Dermis microvascular lymphatic vessel endothelial cell (primary cell): ENCODE measurements around the gene CAMK1G. TPM values are rescaled to one million over a fixed set of nuclear protein-coding genes. Genes with fewer than 3 reads are reported as not detected.

Experiments
- DNase-seq, 2 donors: peaks; one replicate each; pipeline versions ENCODE4 v3.0.0 to v3.0.0-alpha.2; 2010; ENCODE audit warnings: low read depth in 2 of 2
- total RNA-seq: library from RNA; depleted of rRNA; stranded (reverse); fragments of >200 nt; gene quantifications from 2 replicates; pipeline ENCODE4 v1.2.1, GENCODE V29; 2014

The CAMK1G gene
- not detected in 2 replicates for total RNA-seq

DNA sequence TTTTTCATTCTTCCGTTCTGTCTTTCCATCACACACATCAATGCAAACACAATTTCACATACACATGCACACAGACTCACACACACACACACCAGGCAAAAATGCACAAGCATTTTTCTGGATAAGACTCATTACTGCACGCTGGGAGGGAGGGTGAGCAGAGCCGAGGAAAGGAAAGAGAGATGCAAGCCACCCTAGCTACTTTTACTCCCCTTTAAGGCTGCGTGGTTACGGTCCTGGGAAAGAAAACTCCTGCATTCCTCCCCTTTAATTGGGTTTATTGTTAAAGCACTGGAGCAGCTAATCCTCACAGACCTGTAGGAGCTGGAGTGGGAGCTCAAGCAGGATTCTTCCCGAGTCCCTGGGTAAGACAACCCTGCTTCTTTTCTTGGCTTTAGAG is at the start of gene CAMK1G:
Gene CAMK1G (plus strand): TSS at position 307 of the 400 bp plus-strand sequence. CDS start 11,270 bp downstream, outside the sequence.
- DNase-seq: no peak

- no peak for DNase-seq
These were observed 48.8 kb upstream of the CAMK1G start for GRCh38 chr1:209534496-209535250.

DNA sequence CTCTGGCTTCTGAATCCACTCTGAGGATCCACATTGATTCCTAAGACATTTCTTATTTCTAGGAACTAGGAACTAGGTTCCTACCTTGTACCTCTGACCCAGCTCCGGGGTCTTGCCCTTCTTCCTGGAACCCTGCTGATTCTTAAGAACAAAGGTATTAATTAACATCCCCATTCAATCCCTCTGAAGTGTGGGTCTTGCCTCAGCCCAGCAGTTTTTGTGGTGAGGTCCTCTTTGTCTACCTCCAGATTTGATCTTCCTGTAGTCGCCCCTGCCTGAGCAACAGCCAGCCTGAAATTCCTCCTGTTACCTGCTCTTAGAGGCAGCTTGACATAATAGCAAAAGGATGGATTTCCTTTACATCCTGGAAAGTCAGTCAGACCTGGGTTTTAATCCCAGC is 46.7 kb upstream of the CAMK1G start:
- DNase-seq: no peak

DNA sequence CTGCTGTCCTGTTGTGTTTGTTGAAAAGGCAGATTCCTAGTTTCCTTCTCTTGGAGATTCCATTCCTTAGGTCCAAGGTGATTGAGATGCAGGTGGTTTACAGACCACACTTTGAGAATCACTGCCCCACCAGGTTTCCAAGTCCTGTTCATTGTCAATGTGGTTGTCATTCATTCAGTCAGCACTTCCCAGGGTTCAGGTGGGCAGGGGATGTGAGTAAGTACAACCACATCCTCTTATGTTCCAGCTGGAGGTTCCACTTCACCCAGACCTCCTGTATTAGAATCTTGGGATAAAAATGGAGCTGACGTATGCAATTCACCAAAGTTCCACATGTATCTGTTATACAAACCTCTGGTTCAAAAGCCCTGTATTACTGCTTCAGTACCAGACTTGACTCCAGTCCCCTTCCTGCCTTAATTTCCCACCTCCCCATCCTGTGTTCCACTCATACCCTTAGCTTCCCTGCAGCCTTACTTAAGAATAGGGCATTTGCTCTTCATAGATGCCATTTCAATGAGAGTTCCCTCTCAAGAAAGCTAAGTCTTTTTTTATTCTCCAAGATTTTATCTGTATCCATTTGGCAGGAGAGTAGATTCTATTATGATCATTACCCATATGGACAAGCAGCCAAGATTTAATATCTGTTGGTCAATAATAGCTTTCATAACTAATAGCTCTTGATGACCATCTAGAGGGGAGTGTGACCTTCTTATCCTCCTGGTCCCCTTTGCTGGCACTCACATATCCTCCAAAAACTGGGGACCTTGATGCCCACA is 46.0 kb upstream of the CAMK1G start:
- no peak for DNase-seq

GRCh38 chr1:209539576-209539975 is 43.9 kb upstream of the CAMK1G start:
- no peak for DNase-seq

- DNase-seq: no peak
These were observed 40.9 kb upstream of the CAMK1G start for GRCh38 chr1:209542585-209542984.

- no peak for DNase-seq
These were observed 39.4 kb upstream of the CAMK1G start for GRCh38 chr1:209544098-209544497.

- no peak for DNase-seq
These were observed 38.1 kb upstream of the CAMK1G start for GRCh38 chr1:209545423-209545822.

DNA sequence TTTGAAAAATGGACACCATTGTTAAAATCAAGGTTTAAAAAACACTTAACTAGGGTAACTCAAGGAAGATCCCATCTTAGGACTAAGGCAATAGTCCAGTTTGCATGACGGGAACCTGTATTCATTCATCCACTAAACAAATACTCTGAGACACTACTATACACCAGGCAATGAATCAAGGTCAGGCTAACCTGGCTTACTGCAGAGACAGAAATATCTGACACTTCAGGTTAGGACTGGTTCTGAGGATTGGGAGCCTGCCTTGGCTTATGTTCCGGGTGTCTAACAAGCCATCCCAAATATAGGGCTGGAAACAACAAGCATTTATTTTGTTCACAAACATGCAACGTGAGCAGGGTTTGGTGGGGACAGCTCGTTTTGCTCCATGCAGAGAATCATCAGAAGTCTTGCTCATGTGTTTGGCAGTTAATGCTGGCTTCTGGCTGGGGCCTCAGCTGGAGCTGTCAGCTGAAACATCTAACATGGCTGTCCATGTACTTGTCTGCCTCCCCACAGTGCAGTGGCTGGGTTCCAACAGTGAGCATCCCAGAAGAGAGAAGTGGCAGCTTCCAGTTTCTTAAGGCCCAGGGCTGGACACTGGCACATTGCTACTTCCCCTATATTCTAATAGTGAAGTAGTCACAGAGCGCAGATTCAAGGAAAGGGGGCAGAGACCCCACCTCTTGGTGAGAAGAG is 37.0 kb upstream of the CAMK1G start:
- DNase-seq: no peak

DNA sequence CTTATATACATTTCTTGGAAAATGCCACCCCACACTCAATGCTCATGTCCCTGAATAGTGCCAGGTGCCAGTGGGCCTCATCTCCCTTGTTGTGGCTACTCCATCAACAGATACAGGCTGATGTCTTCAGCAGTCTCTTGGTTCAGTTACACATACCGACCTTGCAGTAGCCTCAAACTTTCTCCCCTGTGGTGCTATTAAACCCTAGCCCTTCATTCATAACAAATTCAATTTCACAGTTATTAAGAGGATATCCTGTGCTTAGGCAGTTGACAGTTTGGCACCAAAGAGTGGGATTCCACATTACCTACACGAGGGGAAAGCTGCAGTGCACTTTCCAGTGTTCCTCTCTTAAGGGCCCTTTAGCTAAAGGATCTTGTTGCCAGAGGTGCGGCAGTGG is 35.9 kb upstream of the CAMK1G start:
- no peak for DNase-seq

GRCh38 chr1:209549443-209550205 is 33.9 kb upstream of the CAMK1G start:
- no peak for DNase-seq

DNA sequence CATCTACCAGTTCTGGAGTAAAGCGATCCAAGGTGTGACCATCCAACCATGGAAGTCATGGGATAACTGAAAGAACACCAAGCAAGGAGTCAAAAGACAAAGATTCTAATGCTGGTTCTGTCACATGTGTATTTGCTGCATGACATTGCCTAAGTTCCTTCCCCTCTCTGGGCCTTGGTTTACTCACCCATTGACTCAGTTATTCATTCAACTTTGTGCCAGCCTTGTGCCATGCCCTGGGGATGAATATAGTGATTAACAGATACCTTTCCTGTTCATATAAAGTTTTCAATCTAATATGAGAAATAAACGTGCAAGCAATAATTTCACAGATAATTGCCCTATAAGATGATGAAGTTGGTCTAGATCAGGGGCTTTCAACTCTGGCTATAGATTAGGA is 33.0 kb upstream of the CAMK1G start:
- DNase-seq: no peak

- DNase-seq: no peak
These were observed 30.9 kb upstream of the CAMK1G start for GRCh38 chr1:209552406-209553264.

- no peak for DNase-seq
These were observed 28.5 kb upstream of the CAMK1G start for GRCh38 chr1:209554761-209555611.

GRCh38 chr1:209556162-209556690 is 27.3 kb upstream of the CAMK1G start:
- DNase-seq: no peak

- DNase-seq: no peak
These were observed 26.3 kb upstream of the CAMK1G start for GRCh38 chr1:209557221-209557620.

GRCh38 chr1:209560529-209560928 is 23.0 kb upstream of the CAMK1G start:
- DNase-seq: no peak

DNA sequence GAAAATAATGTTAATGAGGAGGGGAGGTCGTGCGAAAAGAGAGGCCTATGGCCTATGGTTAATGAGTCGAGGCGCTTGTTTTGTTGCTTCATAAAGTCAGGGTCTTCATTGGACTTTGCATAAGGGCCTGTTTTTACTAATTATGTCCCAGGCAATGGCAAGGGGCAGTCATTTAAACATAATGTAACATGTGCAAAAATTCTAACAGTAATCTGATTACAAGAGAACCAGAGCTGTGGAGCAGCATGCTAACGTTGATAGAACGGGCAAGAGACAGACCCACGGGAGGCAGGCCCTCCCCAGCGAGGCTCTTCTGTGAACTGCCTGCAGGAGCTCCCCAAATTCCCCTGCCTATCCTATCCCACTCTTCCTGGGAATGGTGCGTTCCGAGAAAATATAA is 22.6 kb upstream of the CAMK1G start:
- no peak for DNase-seq

DNA sequence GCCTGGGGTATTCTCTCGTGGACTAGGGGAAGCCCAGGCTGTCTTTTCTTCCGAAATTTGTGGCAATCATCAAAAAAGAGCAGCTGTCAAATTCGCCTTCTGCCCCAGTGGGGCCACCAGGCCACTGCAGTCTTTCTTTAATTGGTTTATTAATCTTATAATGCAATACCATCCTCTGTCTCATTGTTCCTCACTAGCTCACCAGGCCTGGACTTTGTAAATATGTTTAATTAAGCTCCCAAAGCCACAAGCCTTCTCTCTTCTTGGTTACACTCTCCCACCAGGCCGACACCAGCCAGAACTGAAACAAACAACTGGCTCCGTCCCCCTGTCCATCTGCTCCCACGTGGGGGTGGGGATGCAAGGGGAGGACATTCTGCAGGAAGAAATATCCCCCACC is 22.0 kb upstream of the CAMK1G start:
- DNase-seq: no peak
